HEK293 (cell line): ENCODE measurements around the gene SP2.

Experiments used
- RBAK ChIP-seq: fragments of 450-650 bp; formaldehyde crosslinking; IDR thresholded peaks from 2 replicates; pipeline ENCODE4 v1.5.1; 2016; ENCODE audit warnings: missing biosample characterization, missing genetic modification characterization
- ZFHX2 ChIP-seq: fragments of 450-650 bp; formaldehyde crosslinking; conservative IDR thresholded peaks from 2 replicates; pipeline ENCODE4 v1.5.1; 2016; ENCODE audit warnings: missing biosample characterization, missing genetic modification characterization
- ZIC2 ChIP-seq: fragments of 450-650 bp; formaldehyde crosslinking; IDR thresholded peaks from 2 replicates; pipeline ENCODE4 v1.5.1; 2016; ENCODE audit warnings: missing biosample characterization, missing genetic modification characterization
- ZNF112 ChIP-seq: fragments of 450-650 bp; formaldehyde crosslinking; IDR thresholded peaks from 2 replicates; pipeline ENCODE4 v1.5.0; 2017; ENCODE audit warnings: missing biosample characterization, missing genetic modification characterization
- ZNF132 ChIP-seq: fragments of 450-650 bp; formaldehyde crosslinking; IDR thresholded peaks from 2 replicates; pipeline ENCODE4 v1.5.1; 2017; ENCODE audit warnings: missing biosample characterization, missing genetic modification characterization, borderline replicate concordance
- ZNF221 ChIP-seq: fragments of 450-650 bp; formaldehyde crosslinking; IDR thresholded peaks from 2 replicates; pipeline ENCODE4 v1.5.1; 2017; ENCODE audit warnings: missing biosample characterization, missing genetic modification characterization, borderline replicate concordance
- ZNF223 ChIP-seq: fragments of 450-650 bp; formaldehyde crosslinking; IDR thresholded peaks from 2 replicates; pipeline ENCODE4 v1.5.1; 2016; ENCODE audit warnings: missing biosample characterization, missing genetic modification characterization
- ZNF274 ChIP-seq, 2 experiments: fragments of 200-500 bp in 1 of 2; fragments of 450-650 bp in 1 of 2; sonication (Bioruptor generic) in 1 of 2; formaldehyde crosslinking in 1 of 2; IDR thresholded peaks; 2 replicates each; pipeline versions ENCODE4 v1.5.1 to v1.6.1; 2014 to 2016; ENCODE audit warnings: borderline replicate concordance in 1 of 2, inconsistent platforms in 1 of 2, low read length in 1 of 2, missing biosample characterization in 1 of 2, missing genetic modification characterization in 1 of 2
- ZNF302 ChIP-seq: fragments of 450-650 bp; formaldehyde crosslinking; IDR thresholded peaks from 2 replicates; pipeline ENCODE4 v1.5.1; 2016; ENCODE audit warnings: missing biosample characterization, missing genetic modification characterization, low read depth
- ZNF366 ChIP-seq: fragments of 450-650 bp; formaldehyde crosslinking; conservative IDR thresholded peaks from 2 replicates; pipeline ENCODE4 v1.5.1; 2016; ENCODE audit warnings: missing biosample characterization, missing genetic modification characterization
- ZNF391 ChIP-seq: fragments of 450-650 bp; formaldehyde crosslinking; IDR thresholded peaks from 2 replicates; pipeline ENCODE4 v1.5.1; 2016; ENCODE audit warnings: low read depth, missing biosample characterization, missing genetic modification characterization, borderline replicate concordance
- ZNF48 ChIP-seq: fragments of 450-650 bp; formaldehyde crosslinking; IDR thresholded peaks from 2 replicates; pipeline ENCODE4 v1.5.1; 2016; ENCODE audit warnings: missing biosample characterization, missing genetic modification characterization
- ZNF777 ChIP-seq: fragments of 450-650 bp; formaldehyde crosslinking; IDR thresholded peaks from 2 replicates; pipeline ENCODE4 v1.5.1; 2017; ENCODE audit warnings: missing biosample characterization, missing genetic modification characterization, borderline replicate concordance
- TF ChIP-seq, protein P1 (sequence below): fragments of 450-650 bp; formaldehyde crosslinking; IDR thresholded peaks from 2 replicates; pipeline ENCODE4 v1.5.1; 2016; ENCODE audit warnings: missing biosample characterization, missing genetic modification characterization, borderline replicate concordance
- TF ChIP-seq, protein P2 (sequence below): fragments of 450-650 bp; formaldehyde crosslinking; conservative IDR thresholded peaks from 2 replicates; pipeline ENCODE4 v1.5.1; 2016; ENCODE audit warnings: low read depth, missing biosample characterization, missing genetic modification characterization
- TF ChIP-seq, protein P3 (sequence below): fragments of 450-650 bp; formaldehyde crosslinking; IDR thresholded peaks from 2 replicates; pipeline ENCODE4 v1.5.1; 2017; ENCODE audit warnings: missing biosample characterization, missing genetic modification characterization
- TF ChIP-seq, protein P4 (sequence below): fragments of 450-650 bp; formaldehyde crosslinking; IDR thresholded peaks from 2 replicates; pipeline ENCODE4 v1.5.1; 2016; ENCODE audit warnings: missing biosample characterization, missing genetic modification characterization
- TF ChIP-seq, protein P5 (sequence below): fragments of 450-650 bp; formaldehyde crosslinking; IDR thresholded peaks from 2 replicates; pipeline ENCODE4 v1.5.1; 2016; ENCODE audit warnings: missing biosample characterization, missing genetic modification characterization

SP2 gene

DNA sequence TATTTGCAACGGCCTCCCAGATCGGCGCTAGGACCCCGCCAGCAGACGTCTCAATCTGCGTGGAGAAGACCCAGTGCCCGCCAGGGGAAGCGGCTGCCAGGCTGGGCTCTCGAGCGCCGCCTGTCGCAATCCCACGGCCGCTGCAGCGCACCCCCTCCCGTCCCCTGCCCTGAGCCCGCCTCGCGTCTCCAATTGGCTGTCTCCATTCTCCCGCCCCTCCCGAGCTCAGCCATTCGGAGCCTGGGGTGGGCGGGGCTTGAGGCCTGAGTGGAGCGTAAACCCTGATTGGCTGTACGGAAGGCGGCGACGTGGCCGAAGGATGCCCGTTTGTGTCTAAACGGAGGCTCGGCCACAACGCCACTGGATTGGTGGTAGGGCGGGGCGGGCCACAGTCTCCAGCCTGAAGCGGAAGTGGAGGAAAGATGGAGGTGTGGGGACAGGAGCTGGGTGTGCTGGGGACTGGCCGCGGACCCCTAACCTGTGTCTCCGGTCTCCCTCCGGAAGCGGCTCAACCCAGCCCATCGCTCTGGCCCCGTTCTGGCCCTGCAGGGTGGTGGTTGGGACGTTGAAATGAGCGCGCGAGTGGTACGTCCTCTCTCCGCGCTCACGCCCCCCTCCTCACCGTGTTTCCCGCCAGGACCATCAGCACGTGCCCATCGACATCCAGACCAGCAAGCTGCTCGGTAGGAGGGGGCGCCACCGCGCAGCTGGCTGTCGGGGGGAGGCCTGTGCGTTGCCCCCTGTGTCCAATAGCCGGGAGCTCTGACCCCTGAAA lies 74.9 kb downstream of the SP2 start, which contains the start of gene CDK5RAP3 (continued):
- TF ChIP-seq, protein P1, sequence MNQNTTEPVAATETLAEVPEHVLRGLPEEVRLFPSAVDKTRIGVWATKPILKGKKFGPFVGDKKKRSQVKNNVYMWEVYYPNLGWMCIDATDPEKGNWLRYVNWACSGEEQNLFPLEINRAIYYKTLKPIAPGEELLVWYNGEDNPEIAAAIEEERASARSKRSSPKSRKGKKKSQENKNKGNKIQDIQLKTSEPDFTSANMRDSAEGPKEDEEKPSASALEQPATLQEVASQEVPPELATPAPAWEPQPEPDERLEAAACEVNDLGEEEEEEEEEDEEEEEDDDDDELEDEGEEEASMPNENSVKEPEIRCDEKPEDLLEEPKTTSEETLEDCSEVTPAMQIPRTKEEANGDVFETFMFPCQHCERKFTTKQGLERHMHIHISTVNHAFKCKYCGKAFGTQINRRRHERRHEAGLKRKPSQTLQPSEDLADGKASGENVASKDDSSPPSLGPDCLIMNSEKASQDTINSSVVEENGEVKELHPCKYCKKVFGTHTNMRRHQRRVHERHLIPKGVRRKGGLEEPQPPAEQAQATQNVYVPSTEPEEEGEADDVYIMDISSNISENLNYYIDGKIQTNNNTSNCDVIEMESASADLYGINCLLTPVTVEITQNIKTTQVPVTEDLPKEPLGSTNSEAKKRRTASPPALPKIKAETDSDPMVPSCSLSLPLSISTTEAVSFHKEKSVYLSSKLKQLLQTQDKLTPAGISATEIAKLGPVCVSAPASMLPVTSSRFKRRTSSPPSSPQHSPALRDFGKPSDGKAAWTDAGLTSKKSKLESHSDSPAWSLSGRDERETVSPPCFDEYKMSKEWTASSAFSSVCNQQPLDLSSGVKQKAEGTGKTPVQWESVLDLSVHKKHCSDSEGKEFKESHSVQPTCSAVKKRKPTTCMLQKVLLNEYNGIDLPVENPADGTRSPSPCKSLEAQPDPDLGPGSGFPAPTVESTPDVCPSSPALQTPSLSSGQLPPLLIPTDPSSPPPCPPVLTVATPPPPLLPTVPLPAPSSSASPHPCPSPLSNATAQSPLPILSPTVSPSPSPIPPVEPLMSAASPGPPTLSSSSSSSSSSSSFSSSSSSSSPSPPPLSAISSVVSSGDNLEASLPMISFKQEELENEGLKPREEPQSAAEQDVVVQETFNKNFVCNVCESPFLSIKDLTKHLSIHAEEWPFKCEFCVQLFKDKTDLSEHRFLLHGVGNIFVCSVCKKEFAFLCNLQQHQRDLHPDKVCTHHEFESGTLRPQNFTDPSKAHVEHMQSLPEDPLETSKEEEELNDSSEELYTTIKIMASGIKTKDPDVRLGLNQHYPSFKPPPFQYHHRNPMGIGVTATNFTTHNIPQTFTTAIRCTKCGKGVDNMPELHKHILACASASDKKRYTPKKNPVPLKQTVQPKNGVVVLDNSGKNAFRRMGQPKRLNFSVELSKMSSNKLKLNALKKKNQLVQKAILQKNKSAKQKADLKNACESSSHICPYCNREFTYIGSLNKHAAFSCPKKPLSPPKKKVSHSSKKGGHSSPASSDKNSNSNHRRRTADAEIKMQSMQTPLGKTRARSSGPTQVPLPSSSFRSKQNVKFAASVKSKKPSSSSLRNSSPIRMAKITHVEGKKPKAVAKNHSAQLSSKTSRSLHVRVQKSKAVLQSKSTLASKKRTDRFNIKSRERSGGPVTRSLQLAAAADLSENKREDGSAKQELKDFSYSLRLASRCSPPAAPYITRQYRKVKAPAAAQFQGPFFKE (tag by site-specific recombination): no peak
- TF ChIP-seq, protein P2, sequence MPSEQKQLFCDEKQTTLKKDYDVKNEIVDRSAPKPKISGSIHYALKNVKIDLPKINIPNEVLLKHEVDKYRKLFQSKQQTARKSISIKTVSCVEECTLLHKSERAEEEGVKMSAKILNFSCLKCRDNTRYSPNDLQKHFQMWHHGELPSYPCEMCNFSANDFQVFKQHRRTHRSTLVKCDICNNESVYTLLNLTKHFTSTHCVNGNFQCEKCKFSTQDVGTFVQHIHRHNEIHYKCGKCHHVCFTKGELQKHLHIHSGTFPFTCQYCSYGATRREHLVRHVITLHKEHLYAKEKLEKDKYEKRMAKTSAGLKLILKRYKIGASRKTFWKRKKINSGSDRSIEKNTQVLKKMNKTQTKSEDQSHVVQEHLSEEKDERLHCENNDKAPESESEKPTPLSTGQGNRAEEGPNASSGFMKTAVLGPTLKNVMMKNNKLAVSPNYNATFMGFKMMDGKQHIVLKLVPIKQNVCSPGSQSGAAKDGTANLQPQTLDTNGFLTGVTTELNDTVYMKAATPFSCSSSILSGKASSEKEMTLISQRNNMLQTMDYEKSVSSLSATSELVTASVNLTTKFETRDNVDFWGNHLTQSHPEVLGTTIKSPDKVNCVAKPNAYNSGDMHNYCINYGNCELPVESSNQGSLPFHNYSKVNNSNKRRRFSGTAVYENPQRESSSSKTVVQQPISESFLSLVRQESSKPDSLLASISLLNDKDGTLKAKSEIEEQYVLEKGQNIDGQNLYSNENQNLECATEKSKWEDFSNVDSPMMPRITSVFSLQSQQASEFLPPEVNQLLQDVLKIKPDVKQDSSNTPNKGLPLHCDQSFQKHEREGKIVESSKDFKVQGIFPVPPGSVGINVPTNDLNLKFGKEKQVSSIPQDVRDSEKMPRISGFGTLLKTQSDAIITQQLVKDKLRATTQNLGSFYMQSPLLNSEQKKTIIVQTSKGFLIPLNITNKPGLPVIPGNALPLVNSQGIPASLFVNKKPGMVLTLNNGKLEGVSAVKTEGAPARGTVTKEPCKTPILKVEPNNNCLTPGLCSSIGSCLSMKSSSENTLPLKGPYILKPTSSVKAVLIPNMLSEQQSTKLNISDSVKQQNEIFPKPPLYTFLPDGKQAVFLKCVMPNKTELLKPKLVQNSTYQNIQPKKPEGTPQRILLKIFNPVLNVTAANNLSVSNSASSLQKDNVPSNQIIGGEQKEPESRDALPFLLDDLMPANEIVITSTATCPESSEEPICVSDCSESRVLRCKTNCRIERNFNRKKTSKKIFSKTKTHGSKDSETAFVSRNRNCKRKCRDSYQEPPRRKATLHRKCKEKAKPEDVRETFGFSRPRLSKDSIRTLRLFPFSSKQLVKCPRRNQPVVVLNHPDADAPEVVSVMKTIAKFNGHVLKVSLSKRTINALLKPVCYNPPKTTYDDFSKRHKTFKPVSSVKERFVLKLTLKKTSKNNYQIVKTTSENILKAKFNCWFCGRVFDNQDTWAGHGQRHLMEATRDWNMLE (tag by site-specific recombination): 0 out of 2 replicates have a peak, but pooled peaks have one; percentile 16
- TF ChIP-seq ZNF132 (tag by site-specific recombination) (no peak), ZNF223 (tag by site-specific recombination) (no peak), ZNF302 (tag by site-specific recombination) (no peak), ZNF391 (tag by site-specific recombination) (0 out of 2 replicates have a peak, but pooled peaks have one; percentile 36), ZNF112 (tag by site-specific recombination) (no peak), ZNF48 (tag by site-specific recombination) (no peak), ZNF777 (tag by site-specific recombination) (no peak), RBAK (tag by site-specific recombination) (no peak; the same call in 1 of the 2 replicates), ZIC2 (peak; percentile 84), ZFHX2 (tag by site-specific recombination) (peak; percentile 57), ZNF366 (tag by site-specific recombination) (peak; percentile 89), ZNF221 (tag by site-specific recombination) (no peak), ZNF274 (IDR thresholded peaks at IDR 0.05; ENCODE audit: low read length) (no peak), ZNF274 (tag by site-specific recombination; IDR thresholded peaks at IDR 0.05; ENCODE audit: borderline replicate concordance) (no peak)
- TF ChIP-seq, protein P3, sequence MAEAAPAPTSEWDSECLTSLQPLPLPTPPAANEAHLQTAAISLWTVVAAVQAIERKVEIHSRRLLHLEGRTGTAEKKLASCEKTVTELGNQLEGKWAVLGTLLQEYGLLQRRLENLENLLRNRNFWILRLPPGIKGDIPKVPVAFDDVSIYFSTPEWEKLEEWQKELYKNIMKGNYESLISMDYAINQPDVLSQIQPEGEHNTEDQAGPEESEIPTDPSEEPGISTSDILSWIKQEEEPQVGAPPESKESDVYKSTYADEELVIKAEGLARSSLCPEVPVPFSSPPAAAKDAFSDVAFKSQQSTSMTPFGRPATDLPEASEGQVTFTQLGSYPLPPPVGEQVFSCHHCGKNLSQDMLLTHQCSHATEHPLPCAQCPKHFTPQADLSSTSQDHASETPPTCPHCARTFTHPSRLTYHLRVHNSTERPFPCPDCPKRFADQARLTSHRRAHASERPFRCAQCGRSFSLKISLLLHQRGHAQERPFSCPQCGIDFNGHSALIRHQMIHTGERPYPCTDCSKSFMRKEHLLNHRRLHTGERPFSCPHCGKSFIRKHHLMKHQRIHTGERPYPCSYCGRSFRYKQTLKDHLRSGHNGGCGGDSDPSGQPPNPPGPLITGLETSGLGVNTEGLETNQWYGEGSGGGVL (tag by site-specific recombination): peak; percentile 60; the same call in 1 of the 2 replicates
- TF ChIP-seq, protein P4, sequence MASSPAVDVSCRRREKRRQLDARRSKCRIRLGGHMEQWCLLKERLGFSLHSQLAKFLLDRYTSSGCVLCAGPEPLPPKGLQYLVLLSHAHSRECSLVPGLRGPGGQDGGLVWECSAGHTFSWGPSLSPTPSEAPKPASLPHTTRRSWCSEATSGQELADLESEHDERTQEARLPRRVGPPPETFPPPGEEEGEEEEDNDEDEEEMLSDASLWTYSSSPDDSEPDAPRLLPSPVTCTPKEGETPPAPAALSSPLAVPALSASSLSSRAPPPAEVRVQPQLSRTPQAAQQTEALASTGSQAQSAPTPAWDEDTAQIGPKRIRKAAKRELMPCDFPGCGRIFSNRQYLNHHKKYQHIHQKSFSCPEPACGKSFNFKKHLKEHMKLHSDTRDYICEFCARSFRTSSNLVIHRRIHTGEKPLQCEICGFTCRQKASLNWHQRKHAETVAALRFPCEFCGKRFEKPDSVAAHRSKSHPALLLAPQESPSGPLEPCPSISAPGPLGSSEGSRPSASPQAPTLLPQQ (tag by site-specific recombination): peak; percentile 96
- TF ChIP-seq, protein P5, sequence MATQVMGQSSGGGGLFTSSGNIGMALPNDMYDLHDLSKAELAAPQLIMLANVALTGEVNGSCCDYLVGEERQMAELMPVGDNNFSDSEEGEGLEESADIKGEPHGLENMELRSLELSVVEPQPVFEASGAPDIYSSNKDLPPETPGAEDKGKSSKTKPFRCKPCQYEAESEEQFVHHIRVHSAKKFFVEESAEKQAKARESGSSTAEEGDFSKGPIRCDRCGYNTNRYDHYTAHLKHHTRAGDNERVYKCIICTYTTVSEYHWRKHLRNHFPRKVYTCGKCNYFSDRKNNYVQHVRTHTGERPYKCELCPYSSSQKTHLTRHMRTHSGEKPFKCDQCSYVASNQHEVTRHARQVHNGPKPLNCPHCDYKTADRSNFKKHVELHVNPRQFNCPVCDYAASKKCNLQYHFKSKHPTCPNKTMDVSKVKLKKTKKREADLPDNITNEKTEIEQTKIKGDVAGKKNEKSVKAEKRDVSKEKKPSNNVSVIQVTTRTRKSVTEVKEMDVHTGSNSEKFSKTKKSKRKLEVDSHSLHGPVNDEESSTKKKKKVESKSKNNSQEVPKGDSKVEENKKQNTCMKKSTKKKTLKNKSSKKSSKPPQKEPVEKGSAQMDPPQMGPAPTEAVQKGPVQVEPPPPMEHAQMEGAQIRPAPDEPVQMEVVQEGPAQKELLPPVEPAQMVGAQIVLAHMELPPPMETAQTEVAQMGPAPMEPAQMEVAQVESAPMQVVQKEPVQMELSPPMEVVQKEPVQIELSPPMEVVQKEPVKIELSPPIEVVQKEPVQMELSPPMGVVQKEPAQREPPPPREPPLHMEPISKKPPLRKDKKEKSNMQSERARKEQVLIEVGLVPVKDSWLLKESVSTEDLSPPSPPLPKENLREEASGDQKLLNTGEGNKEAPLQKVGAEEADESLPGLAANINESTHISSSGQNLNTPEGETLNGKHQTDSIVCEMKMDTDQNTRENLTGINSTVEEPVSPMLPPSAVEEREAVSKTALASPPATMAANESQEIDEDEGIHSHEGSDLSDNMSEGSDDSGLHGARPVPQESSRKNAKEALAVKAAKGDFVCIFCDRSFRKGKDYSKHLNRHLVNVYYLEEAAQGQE (tag by site-specific recombination): no peak; the same call in 1 of the 2 replicates
